Endometrial microvascular endothelial cells (primary cell): ENCODE results near the gene PLA2G4A. TPM values are rescaled to one million over a fixed set of nuclear protein-coding genes. Genes with fewer than 3 reads are reported as not detected.

Source experiments
- in situ Hi-C: cut with HindIII; loops from 2 replicates; pipeline ENCODE4 v1.10.0; 2017; ENCODE audit warnings: low sequenced_read_pairs, low pct_unique_long_range_greater_than_20kb; ENCODE audit errors: inconsistent ontology term
- total RNA-seq: library from RNA; depleted of rRNA; stranded (reverse); fragments of >200 nt; gene quantifications from one replicate; pipeline ENCODE4 v1.2.3, GENCODE V29; 2015; ENCODE audit errors: inconsistent ontology term

PLA2G4A gene
- total RNA-seq, 1 donor from 2014 or later = 0.28 TPM

- in situ Hi-C loops = no loop called here
Observed at GRCh38 chr1:186950547-186950946, 121.8 kb downstream of the PLA2G4A start.

GRCh38 chr1:186953876-186954275 is 125.1 kb downstream of the PLA2G4A start:
- in situ Hi-C loops = no loop called here

GRCh38 chr1:186957314-186957713 is 128.6 kb downstream of the PLA2G4A start:
- in situ Hi-C loops = no loop called here

- in situ Hi-C loops = no loop called here
Observed at GRCh38 chr1:186958520-186958919, 129.8 kb downstream of the PLA2G4A start.

GRCh38 chr1:186960861-186961260 is 132.1 kb downstream of the PLA2G4A start:
- in situ Hi-C loops = no loop called here

GRCh38 chr1:186965847-186966246 is 137.1 kb downstream of the PLA2G4A start:
- in situ Hi-C loops = no loop called here

GRCh38 chr1:186966456-186966855 is 137.7 kb downstream of the PLA2G4A start:
- in situ Hi-C loops = no loop called here

- in situ Hi-C loops = no loop called here
Observed at GRCh38 chr1:186967656-186968394, 139.1 kb downstream of the PLA2G4A start.

- in situ Hi-C loops = no loop called here
Observed at GRCh38 chr1:186974774-186975181, 146.0 kb downstream of the PLA2G4A start.

GRCh38 chr1:186975220-186975619 is 146.5 kb downstream of the PLA2G4A start:
- in situ Hi-C loops = no loop called here

GRCh38 chr1:186976700-186977099 is 148.0 kb downstream of the PLA2G4A start:
- in situ Hi-C loops = no loop called here

GRCh38 chr1:186977266-186977957 is 148.7 kb downstream of the PLA2G4A start:
- in situ Hi-C loops = no loop called here

- in situ Hi-C loops = no loop called here
Observed at GRCh38 chr1:186978596-186979556, 150.1 kb downstream of the PLA2G4A start.

- in situ Hi-C loops = no loop called here
Observed at GRCh38 chr1:186980400-186980799, 151.7 kb downstream of the PLA2G4A start.

GRCh38 chr1:186982116-186982515 is 153.4 kb downstream of the PLA2G4A start:
- in situ Hi-C loops = no loop called here

GRCh38 chr1:186983327-186983726 is 154.6 kb downstream of the PLA2G4A start:
- in situ Hi-C loops = no loop called here

- in situ Hi-C loops = no loop called here
Observed at GRCh38 chr1:186984959-186985358, 156.2 kb downstream of the PLA2G4A start.

- in situ Hi-C loops = no loop called here
Observed at GRCh38 chr1:186985889-186986491, 157.2 kb downstream of the PLA2G4A start.

- in situ Hi-C loops = no loop called here
Observed at GRCh38 chr1:186987065-186987464, 158.3 kb downstream of the PLA2G4A start.
